Activated CD4-positive, alpha-beta T cell treated with anti-CD3 and anti-CD28 coated beads, Interleukin-2, amount 10 ng/mL, durations not matched to agents 24 days and 14 days (primary cell): ENCODE results near the gene ARHGDIG. TPM values are rescaled to one million over a fixed set of nuclear protein-coding genes. Genes with fewer than 3 reads are reported as not detected.

ENCODE experiments used
- DNase-seq: peaks from one replicate; pipeline ENCODE4 v3.0.0; 2022
- H3K27ac Mint-ChIP-seq: one replicate; pipeline ENCODE4 v1.8.0; 2022; ENCODE audit warnings: mild to moderate bottlenecking, mixed read lengths
- H3K27me3 Mint-ChIP-seq: one replicate; pipeline ENCODE4 v1.8.0; 2022; ENCODE audit warnings: mixed read lengths
- H3K36me3 Mint-ChIP-seq: one replicate; pipeline ENCODE4 v1.8.0; 2022; ENCODE audit warnings: low read depth, mild to moderate bottlenecking, mixed read lengths
- H3K4me1 Mint-ChIP-seq: one replicate; pipeline ENCODE4 v1.8.0; 2021; ENCODE audit warnings: mixed read lengths
- H3K4me3 Mint-ChIP-seq: one replicate; pipeline ENCODE4 v1.8.0; 2022; ENCODE audit warnings: mild to moderate bottlenecking, moderate library complexity, mixed read lengths
- H3K9me3 Mint-ChIP-seq: one replicate; pipeline ENCODE4 v1.8.0; 2021; ENCODE audit warnings: mixed read lengths
- intact Hi-C: fragments of 100-400 bp; cut with micrococcal nuclease; formaldehyde crosslinking; loops from one replicate; pipeline ENCODE4 v1.15.1; 2023
- total RNA-seq: library from RNA; stranded (reverse); gene quantifications from 2 replicates; pipeline ENCODE4 v1.2.3, GENCODE V29; 2022

ARHGDIG gene
- total RNA-seq, 1 donor from 2014 or later, result not detected

DNA sequence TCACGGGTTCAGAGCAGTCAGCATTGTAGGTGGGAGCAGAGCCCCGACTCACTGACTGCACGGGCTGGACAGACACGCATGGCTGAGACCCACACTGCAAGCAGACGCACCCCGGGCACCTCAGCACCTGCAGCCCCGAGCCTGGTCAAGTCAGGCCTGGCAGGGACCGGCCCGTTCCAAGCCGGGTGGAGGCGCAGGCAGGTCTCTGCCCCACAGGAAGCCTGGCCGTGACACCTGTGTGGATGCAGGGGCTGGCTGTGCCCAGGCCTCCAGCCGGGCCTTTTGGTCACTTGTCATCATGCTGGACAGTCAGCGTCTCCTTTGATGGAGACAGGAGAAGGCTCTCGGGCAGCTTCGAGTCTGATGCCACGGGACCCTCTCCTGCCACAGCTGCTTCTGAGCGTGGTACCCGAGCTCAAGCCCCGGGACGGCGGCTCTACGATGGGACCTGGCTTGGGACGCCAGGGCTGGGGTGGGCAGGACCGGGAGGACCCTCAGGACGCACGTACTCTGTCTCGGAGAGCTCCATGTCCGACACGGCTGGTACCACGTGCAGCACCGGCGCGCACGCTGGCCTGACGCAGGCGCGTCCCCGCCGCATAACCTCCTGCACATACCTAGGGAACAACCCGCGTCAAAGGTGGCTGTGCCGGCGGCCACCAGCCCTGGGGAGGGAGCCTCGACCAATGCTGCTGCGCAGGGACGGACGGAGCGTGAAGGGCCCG is 10.5 kb downstream of the ARHGDIG start:
- H3K36me3 Mint-ChIP-seq, result peaks cover 12% of the 10 kb centered on the region
- no peak overlapping the region for H3K27ac Mint-ChIP-seq
- H3K4me1 Mint-ChIP-seq, result no peaks in the 10 kb centered on the region
- no peak overlapping the region for H3K4me3 Mint-ChIP-seq
- no peaks in the 10 kb centered on the region for H3K9me3 Mint-ChIP-seq
- intact Hi-C loops, result no loop called here
- no peaks in the 10 kb centered on the region for H3K27me3 Mint-ChIP-seq
- no peak for DNase-seq

DNA sequence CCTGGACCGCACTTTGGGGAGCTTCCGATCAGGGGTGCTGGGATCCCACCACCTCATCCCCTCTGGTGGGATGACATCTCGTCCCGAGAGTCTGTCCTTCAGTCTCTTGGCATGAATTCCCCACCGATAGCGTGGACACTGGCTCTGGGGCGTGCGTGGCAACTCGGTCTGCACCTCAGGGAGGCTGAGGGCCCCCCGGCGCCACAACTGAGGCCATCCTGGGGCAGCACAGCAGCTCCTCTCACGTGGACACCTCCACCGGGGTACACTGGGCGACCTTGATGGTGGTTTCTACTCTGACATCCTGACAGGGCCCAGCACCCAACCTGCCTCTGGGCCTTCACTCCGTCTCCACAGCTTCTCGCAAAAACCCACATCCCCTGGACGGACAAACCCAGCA is 11.1 kb downstream of the ARHGDIG start:
- intact Hi-C loops, result no loop called here
- Mint-ChIP-seq H3K27me3 (no peaks in the 10 kb centered on the region), H3K4me3 (no peak overlapping the region), H3K27ac (no peak overlapping the region), H3K4me1 (no peaks in the 10 kb centered on the region), H3K36me3 (peaks cover 10% of the 10 kb centered on the region), H3K9me3 (no peaks in the 10 kb centered on the region)
- no peak for DNase-seq

- Mint-ChIP-seq H3K4me1 (no peaks in the 10 kb centered on the region), H3K36me3 (peaks cover 7% of the 10 kb centered on the region), H3K9me3 (no peaks in the 10 kb centered on the region), H3K4me3 (no peak overlapping the region), H3K27me3 (no peaks in the 10 kb centered on the region), H3K27ac (no peak overlapping the region)
- intact Hi-C loops, result no loop called here
- DNase-seq, result no peak
Measured at GRCh38 chr16:293043-293775, 12.8 kb downstream of the ARHGDIG start.

DNA sequence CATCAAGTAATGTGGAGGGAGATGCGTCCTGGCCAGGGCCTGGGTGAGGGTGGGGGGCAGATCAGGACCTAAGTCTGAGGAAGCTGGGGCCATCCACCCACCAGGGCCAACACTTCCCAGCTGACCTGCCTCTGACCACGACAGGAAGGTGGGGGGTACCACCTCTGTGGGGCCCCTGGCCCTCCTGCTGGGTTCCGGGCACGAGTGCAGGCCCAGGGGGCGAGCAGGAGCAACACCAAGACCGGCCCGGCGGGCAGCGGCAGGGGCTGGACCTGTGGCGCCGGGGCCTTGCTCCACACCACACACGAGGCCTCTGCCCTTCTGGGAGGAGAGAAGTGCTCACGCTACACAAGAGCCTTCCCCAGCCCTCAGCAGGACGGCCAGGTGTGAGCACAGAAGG is 15.9 kb downstream of the ARHGDIG start:
- Mint-ChIP-seq H3K27me3 (no peaks in the 10 kb centered on the region), H3K36me3 (peaks cover 7% of the 10 kb centered on the region), H3K4me3 (no peak overlapping the region), H3K27ac (no peak overlapping the region), H3K9me3 (no peaks in the 10 kb centered on the region), H3K4me1 (no peaks in the 10 kb centered on the region)
- intact Hi-C loops, result no loop called here
- DNase-seq, result no peak

GRCh38 chr16:296806-297510 is 16.6 kb downstream of the ARHGDIG start:
- peaks cover 7% of the 10 kb centered on the region for H3K36me3 Mint-ChIP-seq
- intact Hi-C loops, result no loop called here
- no peaks in the 10 kb centered on the region for H3K9me3 Mint-ChIP-seq
- no peak overlapping the region for H3K4me3 Mint-ChIP-seq
- no peaks in the 10 kb centered on the region for H3K4me1 Mint-ChIP-seq
- H3K27me3 Mint-ChIP-seq, result no peaks in the 10 kb centered on the region
- no peak overlapping the region for H3K27ac Mint-ChIP-seq
- no peak for DNase-seq

DNA sequence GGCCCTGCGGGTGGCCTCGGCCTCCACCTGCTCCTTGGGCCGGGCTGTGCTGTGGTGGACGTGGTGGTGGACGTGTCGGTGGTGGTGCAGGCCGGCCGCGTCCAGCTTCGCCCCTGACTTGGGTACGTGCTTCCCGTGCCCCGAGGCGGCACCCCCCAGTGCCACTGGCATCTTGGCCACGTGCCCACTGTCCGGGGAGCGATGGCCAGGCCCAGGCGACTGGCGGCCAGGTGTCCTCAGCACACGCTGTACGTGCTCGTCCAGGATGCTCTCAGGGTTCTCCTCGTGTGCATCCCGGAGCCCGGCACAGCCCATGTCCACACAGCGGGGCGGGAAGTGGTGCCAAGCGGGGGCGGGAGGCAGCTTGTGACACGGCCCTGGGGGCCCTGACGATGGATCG is 17.4 kb downstream of the ARHGDIG start:
- Mint-ChIP-seq H3K4me3 (no peak overlapping the region), H3K4me1 (no peaks in the 10 kb centered on the region), H3K27me3 (no peaks in the 10 kb centered on the region), H3K36me3 (peaks cover 3% of the 10 kb centered on the region), H3K9me3 (no peaks in the 10 kb centered on the region), H3K27ac (no peak overlapping the region)
- intact Hi-C loops, result no loop called here
- DNase-seq, result no peak

GRCh38 chr16:301235-301634 is 20.8 kb downstream of the ARHGDIG start:
- Mint-ChIP-seq H3K4me3 (no peak overlapping the region), H3K9me3 (no peaks in the 10 kb centered on the region), H3K27me3 (no peaks in the 10 kb centered on the region), H3K36me3 (peaks cover 10% of the 10 kb centered on the region), H3K4me1 (no peaks in the 10 kb centered on the region), H3K27ac (no peak overlapping the region)
- intact Hi-C loops, result no loop called here
- no peak for DNase-seq

- DNase-seq, result no peak
- intact Hi-C loops, result no loop called here
- no peak overlapping the region for H3K27ac Mint-ChIP-seq
- H3K4me1 Mint-ChIP-seq, result no peaks in the 10 kb centered on the region
- no peak overlapping the region for H3K4me3 Mint-ChIP-seq
- H3K9me3 Mint-ChIP-seq, result no peaks in the 10 kb centered on the region
- peaks cover 10% of the 10 kb centered on the region for H3K36me3 Mint-ChIP-seq
- no peaks in the 10 kb centered on the region for H3K27me3 Mint-ChIP-seq
Measured at GRCh38 chr16:301950-302349, 21.6 kb downstream of the ARHGDIG start.

DNA sequence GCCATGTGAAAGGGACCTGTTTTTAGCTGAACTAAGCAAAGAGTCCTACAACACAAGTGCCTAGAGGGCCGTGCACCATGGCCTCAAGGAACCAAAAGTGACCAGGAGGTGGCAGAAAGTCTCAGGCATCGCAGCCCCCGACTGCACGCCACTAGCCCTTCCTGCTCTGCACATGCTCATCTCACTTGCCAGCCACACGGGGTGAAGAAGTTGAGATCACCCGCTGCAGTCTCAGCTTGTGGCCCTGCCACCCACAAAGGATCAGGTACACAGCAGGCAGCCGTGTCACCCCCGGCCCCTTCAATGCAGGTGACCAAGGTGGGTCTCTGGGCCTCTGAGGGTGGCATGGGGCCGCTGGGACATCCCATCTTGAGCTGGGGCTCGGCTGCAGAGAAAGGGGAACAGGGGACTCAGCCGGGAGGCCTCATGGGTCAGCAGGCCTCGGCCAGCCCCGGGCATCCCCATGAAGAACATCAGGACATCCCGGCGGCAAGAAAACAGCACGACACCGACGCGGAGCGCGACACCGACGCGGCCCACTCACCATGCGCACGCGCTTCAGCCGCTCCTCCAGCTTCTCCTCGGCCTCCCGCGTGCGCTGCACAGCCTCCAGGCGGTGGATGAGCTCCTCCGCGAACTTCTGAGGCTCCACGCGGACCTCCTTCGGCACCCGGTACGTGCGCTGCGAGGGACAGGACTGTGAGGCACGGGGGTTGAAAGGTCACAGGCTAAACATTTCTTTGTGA is 23.5 kb downstream of the ARHGDIG start:
- no peaks in the 10 kb centered on the region for H3K27me3 Mint-ChIP-seq
- no peaks in the 10 kb centered on the region for H3K9me3 Mint-ChIP-seq
- DNase-seq, result no peak
- no peaks in the 10 kb centered on the region for H3K4me1 Mint-ChIP-seq
- H3K27ac Mint-ChIP-seq, result no peak overlapping the region
- peaks cover 10% of the 10 kb centered on the region for H3K36me3 Mint-ChIP-seq
- no peak overlapping the region for H3K4me3 Mint-ChIP-seq
- intact Hi-C loops, result no loop called here

DNA sequence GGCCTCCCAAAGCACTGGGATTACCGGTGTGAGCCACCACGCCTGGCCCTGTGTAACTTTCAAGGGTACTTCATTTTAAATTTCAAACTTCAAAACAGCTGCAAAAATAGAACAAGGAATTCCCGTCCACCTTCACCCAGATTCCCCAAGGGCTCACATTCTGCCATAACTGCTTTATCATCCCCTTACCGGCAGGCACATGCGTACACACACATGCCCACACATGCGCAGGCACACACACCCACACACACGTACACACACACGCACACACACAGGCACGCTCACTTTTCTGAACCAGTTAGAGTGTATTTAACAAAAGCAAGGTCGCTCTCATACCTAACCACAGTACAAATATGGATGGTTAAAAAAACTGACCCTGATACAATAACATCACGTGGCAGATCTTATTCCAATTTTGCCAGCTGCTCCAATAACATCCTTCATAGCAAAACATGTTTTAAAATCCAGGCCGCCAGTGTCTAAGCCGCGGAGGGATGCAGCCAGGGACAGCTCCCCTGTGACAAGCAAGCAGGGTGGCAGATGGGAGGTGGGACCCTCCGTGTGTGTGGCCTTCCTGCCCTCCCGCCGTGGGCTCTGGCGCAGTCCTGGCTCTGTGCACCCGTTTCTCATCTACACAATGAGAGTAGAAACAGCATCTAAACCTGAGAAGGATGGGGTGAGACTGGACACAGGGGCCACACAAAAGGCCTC is 25.7 kb downstream of the ARHGDIG start:
- Mint-ChIP-seq H3K4me1 (peaks cover 5% of the 10 kb centered on the region), H3K9me3 (no peaks in the 10 kb centered on the region), H3K27me3 (no peaks in the 10 kb centered on the region), H3K36me3 (peaks cover 13% of the 10 kb centered on the region), H3K4me3 (no peak overlapping the region), H3K27ac (no peak overlapping the region)
- intact Hi-C loops, result no loop called here
- DNase-seq, result no peak

DNA sequence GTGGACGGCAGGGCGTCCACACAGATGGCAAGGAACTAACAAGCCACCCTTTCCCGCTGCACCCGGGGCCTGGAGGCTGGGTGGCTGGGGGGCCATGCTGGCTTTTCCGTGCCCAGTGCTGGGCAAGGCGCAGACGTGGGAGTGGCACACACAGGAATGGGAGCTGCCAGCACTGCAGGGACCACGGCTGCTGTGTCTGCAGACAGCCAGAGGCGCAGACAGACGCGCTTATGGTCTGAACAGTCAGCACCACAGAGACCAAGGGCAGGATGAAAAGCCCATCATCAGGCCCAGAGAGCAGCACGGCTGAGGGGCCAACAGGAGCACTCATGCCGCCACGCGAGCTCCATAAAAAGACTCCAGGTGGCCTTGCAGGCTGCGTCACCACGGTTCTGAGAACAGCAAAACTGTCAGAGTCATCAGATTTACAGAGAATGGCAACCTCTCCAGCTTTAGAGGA is 26.6 kb downstream of the ARHGDIG start:
- H3K9me3 Mint-ChIP-seq, result no peaks in the 10 kb centered on the region
- DNase-seq, result no peak
- peaks cover 13% of the 10 kb centered on the region for H3K36me3 Mint-ChIP-seq
- H3K27ac Mint-ChIP-seq, result no peak overlapping the region
- H3K4me3 Mint-ChIP-seq, result no peak overlapping the region
- intact Hi-C loops, result no loop called here
- H3K27me3 Mint-ChIP-seq, result no peaks in the 10 kb centered on the region
- peaks cover 5% of the 10 kb centered on the region for H3K4me1 Mint-ChIP-seq

- DNase-seq, result no peak
- no peak overlapping the region for H3K27ac Mint-ChIP-seq
- intact Hi-C loops, result no loop called here
- no peak overlapping the region for H3K4me3 Mint-ChIP-seq
- H3K36me3 Mint-ChIP-seq, result peaks cover 16% of the 10 kb centered on the region
- no peaks in the 10 kb centered on the region for H3K9me3 Mint-ChIP-seq
- H3K4me1 Mint-ChIP-seq, result peaks cover 5% of the 10 kb centered on the region
- H3K27me3 Mint-ChIP-seq, result no peaks in the 10 kb centered on the region
Measured at GRCh38 chr16:307691-308312, 27.4 kb downstream of the ARHGDIG start.

DNA sequence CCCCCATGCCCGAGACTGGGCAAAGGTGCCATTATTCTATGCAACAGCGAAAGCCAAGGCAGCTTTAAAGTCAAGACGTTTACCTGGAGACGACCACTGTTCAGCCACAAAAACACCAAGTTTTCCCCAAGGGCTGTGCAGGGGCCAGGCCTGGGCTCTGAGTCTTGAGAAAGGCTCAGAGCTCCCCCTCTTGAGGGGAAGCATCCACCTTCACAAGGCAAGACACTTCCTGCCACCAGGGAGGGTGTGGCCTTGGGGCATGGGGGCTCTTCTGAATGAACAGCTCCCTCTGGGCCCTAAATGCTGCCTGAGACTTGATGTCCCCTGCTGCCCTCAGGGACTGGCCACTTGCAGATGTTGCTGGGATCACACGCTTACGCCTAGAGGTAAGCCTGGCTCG is 29.1 kb downstream of the ARHGDIG start:
- no peaks in the 10 kb centered on the region for H3K9me3 Mint-ChIP-seq
- peak; percentile 76 for DNase-seq
- intact Hi-C loops, result no loop called here
- H3K36me3 Mint-ChIP-seq, result peaks cover 11% of the 10 kb centered on the region
- peaks cover 5% of the 10 kb centered on the region for H3K4me1 Mint-ChIP-seq
- H3K27me3 Mint-ChIP-seq, result no peaks in the 10 kb centered on the region
- H3K27ac Mint-ChIP-seq, result no peak overlapping the region
- H3K4me3 Mint-ChIP-seq, result no peak overlapping the region
